Dedifferentiated amniotic fluid mesenchymal stem cell (primary cell): ENCODE data around the gene LIX1.
"Not testable (repeated sequence)": the region's sequence is repeated elsewhere in the genome, so short reads cannot be mapped to it uniquely, and the experiment has no call there.

Source experiments
- DNase-seq: peaks from one replicate; pipeline ENCODE4 v3.0.0-alpha.2; 2016; ENCODE audit errors: extremely low spot score

The LIX1 gene

DNA sequence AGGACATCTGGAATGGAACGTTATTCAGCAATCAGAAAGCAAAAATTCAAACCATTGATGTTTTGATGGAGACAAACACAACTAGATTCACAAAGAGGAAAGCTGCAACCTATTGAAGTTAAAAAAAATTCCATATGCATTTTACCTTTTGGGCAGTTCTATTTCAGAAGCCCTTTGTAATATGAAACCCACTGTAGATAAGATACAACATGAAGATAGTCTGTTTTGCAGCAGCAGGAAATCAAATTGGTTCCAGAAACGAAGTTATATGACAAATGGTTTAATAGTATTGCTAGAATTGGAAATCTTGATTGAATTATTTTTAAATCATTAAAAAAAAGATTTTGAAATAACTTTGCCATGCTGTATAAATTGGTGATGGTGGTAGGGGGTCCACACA lies 872 bp downstream of the LIX1 start:
- no peak for DNase-seq

DNA sequence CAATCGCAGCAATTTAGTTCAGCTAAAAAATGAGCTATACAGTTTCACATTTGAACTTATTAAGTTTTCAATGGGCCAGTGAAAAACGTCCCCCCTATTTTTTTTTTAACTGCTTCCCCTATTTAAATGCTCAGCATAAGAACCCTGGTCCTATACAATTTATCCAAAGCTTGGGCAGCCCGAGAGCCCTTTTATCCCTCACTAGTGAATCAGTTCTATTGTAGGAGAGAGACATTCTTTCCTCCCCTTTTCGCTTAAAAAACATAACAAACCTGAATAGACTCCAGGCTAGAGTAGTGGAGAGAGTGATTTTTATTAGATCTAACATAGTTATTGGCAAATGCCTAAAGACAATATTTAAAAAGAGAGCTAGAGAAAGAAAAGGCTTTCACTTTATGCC lies 1.4 kb downstream of the LIX1 start:
- no peak for DNase-seq

DNA sequence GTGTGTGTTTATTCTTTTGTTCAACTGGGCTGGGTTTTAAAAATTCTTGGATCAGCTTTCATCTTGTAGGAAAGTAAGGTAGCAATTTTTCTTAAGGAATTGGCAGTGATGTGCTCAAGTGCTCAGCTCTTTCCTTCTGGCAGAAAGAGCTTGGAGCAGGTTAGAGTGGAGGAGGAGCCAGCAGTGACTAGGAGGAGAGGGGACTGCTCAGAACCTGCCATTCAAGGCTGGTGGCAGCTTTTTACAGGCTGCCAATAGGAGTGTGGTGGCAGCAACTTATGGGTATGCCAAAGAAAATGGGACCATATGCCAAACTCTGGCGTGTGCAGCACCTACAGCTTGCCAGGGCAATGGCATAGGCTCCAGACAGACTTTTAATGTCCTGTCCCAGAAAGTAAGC lies 2.2 kb downstream of the LIX1 start:
- DNase-seq = not testable (repeated sequence)

DNA sequence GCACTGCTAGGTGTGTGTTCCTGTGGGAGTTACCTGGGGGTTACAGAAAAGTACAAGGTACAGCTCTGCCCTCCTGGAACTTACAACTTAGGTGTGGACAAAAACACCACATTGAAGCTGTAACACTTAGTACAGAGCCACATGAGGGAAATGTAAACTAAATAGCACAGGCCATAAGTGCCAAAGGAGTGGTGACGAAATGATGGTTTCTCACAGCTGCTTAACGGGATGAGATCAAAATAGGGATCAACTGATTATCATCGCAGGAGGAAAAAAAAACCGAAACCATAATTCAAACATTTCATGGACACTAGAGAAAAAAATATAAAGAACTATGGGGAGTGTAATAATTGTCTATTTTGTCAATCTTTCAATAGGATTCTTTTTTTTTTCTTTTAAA lies 5.9 kb downstream of the LIX1 start:
- no peak for DNase-seq

DNA sequence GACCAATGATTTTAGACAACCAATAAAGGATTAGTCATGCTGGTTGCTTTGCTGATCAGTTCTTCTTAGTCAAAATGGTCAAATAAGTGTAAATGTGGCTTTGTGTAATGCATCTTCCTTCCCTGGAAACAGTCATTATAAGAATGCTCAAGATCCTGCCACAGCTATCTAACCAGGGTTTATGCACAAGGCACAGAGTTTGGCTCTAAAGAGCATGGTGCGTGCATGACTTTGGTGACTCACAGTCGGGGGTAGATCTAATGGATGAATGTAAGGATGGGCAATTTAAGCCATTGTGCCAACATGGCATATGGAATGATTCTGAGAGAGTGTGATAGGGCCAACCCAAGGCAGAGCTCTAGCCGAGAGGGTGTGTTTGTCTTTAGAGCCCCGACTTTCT lies 6.5 kb downstream of the LIX1 start:
- DNase-seq = no peak

DNA sequence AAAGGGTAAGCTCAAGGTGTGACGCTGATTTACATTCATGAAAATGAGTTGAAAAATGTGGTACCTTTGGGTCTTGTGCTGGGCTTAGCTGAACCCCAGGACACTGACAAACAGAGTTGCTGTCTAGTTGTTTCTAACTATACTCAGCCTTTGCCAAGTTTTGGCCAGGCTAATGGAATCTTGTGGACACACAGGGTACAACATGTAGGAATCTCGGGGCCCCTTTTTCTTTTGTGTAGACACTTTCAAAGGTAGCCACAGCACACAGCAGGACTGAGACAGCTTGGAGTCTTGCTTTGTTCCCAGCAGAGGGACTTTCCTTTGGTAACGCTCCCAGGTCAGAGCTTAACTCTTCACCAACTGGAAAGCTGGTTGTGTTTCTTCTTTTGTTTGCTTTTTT lies 7.8 kb downstream of the LIX1 start:
- no peak for DNase-seq

DNA sequence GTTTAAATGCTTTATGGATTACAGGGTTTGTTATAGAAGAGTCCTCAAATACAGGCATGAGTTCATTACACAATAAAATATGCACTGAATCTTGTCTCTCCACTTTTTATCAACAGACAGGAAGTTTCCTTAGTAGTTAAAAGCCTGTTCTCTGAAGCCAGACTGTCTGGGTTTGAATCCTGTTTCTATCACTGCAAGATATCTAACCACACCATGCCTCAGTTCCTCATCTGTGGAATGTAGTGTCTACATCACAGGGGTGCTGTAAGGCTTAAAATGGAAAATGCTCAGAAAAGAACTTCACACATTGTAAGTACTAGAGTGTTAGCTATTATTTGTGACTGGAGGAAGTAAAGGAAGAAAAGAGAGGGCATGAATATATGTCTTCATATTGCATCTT lies 9.3 kb downstream of the LIX1 start:
- DNase-seq = no peak

DNA sequence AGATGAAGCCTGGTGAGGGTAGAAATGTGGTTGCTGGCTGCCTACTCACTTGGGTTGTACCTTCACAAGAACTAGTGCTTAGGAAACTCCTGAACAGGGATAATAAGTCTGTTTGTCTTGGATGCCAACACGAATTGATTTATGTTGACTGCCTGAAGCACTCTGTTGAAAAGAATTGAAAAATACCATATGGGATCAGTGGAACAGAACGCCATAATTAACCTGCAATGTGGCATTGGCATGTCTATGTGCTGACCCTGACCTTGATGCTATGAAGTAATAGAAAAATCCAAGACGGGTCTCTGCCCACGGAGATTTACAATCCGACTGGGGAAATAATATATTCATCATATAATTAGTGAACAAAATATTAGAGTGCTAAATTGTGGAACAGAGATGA lies 10.5 kb downstream of the LIX1 start:
- no peak for DNase-seq

DNA sequence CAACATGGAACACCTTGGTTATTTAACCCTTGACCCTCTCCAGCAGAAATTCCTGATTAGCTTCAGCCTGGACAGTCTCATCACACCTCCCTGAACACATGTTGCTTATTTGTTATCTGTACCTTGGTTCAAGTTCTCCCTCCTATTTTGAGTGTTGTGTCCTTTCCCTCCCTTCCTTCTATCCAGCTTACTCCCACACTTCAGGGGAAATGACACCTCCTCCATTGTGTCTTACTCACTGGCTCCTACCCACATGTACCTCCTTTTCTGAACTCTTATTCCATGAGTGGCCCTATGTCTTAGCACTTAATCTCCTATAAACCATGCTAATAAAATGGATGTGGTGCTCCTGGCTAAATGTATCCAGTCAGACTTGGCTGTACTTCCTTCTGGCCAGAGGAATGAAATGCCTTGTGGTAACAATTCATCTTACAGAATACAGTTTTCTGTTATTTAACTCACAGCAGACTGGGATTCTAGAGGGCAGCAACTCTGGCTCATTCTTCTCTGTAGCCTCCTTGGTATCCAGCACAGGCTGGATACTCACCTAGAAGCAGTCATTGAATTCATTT lies 11.2 kb downstream of the LIX1 start:
- DNase-seq = no peak

DNA sequence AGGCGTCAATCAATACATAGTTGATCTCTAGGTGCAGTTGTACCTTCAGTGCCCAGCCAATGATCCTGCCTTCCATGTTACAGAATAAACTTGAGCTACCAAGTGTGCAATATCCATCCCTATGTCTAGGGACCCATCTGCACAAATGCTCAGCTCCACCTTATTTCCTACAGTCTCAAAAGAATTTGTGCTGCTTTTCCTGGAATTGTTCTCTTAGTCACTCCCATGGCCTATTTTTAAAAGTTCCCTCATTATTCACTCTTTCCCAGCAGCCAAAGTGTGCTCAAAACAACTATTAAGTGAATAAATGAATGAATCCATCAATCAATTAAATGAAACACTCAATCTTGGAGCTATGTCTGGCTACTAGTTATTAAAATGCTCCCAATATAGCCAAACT lies 14.7 kb downstream of the LIX1 start:
- no peak for DNase-seq

DNA sequence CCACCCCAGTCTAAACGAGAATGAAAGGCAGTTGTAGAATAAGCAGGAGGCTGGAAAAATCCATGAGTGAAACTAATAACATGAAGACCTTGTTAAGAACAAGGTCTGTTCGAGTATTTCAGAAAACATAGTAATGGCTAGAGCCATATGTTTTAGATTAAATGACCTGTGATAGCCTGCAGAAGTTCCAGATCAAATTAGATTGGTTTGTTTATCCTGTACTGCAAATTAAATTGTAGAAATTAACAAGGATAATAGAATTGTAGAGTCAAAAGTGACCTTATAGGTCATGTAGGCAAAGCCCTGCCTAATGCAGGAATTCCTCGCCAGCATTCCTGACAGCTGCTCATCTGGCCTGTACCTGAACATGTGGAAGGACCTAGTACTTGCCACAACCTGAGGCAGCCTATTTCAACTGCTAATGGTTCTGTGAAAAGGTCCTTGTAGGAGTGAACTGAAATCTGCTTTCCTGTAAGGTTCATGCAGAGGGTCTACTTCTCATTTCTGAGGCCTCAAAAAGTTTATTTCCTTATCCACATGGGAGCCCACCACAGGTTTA lies 17.2 kb downstream of the LIX1 start:
- DNase-seq = no peak

DNA sequence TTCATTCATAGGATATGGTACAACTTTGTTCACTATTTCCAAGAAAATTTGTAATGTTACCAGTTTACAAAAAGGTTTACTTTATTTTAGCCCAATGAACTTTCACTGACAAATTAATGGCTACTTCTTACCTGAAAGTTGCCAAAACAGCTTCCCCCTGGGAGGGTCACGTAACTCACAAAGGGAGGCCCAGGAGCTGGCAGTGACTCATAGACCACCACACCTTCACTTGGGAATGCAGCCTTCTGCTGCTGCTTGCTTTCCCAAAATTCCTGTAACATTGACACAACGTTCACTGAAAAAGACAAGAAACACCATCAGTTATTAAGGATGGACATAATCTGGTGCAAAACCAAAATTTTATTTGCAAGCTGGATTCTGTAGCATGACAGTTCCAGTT lies 18.1 kb downstream of the LIX1 start:
- DNase-seq = no peak

DNA sequence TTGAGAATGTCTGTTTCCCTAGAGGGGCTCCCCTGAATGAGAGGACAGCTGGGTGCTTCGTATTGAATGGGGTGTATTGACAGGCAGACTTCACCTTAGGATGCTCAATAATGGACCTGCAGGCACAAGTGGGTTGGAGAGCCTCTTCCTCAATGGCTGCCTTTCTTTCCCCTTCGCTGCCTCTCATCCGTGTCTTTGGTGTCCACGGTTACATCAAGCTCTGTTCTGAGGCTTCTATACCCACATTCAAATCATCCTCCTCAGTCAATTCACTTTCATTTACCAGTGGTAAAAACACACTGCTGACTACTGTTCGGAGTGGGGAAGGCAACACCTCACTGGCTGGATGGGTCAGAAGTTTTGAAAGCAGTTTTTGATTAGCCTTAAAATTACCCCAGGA lies 20.6 kb downstream of the LIX1 start:
- no peak for DNase-seq

DNA sequence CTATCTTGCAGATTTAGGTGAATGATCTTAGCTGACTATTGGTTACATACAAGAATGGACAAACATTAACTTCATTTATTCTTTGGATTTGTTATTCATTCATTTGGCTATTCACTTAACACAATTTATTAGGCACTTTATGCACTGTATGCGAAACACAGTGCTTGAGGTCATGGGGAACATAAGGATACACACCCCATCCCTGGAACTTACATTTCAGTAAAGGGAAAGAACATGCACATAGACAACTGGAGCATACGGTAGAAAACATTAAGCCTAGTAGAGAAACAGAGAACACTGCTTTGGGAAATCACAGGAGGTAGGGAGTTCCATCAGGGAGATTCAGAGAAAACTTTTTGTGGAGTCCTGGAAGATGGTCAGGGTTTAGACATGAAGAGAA lies 22.2 kb downstream of the LIX1 start:
- no peak for DNase-seq

DNA sequence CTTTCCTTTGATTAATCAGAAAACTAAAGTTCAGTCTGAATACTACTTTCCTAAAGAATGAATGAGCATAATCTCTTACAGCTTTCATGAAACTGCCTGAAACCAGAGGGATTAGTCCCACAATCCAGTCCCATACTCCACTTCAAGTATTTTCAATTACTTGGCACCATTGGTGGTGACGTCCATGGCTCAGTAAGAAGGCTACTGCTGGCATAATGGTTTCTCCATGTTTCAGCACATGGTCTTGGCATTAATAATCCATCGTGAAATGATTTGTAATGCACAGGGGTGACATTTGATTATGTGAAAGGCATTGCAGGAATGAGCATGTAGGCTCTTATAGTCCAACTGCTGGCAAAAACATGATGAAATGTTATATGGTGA lies 23.4 kb downstream of the LIX1 start:
- DNase-seq = no peak

DNA sequence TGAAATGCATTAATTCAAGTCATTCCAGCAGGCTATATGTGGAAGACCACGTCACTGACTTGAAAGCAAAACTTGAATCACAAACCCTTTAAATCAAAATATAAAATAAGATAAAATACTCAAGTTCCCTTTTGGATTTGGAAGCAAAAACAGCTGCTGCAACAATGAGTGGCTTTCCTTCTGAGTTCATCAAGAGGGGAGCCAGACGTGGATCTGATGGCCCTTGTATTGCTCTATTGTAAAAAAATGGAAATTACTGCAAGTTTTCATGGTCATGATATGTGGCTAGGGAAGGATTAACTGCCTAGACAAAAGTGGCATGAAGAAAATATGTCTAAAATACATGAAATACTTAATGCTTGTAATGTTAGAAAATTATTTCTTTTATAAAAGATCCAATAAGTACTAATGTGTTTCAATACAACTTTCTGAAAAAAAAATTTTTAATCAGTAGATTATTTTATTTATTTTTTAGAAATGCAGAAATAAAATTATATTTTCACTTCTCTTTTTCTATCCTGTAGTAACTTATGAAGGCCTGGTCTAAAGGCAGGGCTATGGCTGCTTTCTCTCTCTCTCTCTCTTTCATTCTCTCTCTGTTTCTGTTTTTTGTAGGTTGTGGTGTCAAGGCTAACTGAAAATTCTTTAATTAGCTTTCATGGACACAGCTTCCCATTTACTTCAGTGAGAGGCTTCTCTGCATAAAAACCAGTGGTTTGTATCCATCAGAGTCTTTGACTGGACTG lies 24.0 kb downstream of the LIX1 start:
- DNase-seq = no peak

DNA sequence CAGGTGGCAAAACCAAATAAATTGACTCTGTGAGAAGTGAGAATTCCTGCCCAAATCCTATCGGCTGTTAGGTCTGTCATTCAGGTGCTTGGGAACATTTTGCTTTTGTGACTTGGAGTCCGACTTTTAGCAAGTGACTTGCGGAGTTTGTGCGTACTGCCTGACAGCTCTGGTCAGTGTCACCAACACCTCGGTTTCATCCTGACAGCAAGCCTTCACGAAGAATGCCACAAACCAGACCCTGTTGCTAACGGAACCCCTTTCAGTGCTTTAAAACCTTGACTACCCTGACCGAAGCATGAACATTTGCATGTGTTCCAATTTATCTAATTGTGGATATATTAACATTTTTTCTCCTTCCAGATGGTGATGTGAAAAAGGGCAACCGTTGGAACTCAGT lies 26.5 kb downstream of the LIX1 start:
- no peak for DNase-seq

DNA sequence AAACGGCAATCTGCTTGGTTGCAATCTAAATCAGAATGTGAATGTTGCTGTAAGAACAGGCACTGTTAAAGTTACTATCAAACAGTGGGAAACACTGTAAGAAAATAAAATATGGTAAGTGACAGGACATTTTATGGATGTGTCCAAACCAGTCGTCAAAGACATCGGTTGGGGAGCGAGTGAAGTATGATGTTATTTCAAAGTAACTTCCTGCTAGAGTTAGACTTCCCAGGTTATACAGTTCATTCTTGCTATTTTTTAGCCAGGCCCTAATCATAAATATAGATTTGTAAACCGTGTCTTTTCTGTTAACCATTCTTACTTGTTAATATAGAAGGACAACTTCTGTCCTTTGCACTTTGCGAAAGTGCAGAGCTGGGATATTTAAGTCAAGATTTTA lies 30.2 kb downstream of the LIX1 start:
- DNase-seq = no peak

DNA sequence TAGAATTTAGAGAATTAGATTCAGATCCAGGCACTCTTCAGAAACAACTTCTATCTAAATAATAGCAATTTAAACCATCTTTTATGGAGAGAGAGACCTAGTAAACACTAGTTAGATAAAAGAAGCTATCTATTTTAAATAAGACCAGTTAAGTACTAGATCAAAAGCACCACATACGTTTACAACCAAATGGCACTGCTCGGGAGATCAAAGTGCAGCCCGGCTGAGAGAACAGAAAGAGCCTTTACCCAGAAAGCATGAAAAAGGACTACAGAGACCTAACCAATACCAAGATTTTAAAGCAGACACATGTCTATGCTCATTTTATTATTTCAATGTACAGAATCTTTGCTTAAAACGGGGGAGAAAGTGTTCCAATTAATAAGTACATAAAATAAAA lies 30.8 kb downstream of the LIX1 start:
- no peak for DNase-seq

DNA sequence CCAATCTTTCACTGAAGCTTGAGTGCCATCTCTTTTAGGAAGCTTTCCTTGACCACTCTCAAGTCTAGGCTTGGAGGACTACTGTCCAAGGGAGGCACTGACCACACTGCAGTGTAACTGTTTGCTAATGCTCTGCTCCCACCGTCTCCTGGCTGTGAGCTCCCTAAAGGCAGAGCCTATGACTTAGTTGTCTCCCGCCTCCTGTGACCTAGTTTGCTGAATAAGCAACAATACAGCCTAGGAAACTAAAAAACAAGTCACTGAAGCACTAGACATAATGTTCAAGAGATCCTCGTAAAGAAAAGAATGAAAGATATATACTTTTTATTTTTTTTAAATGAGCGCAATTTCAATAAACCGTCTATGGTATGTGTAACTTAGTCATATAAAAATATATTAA lies 31.4 kb downstream of the LIX1 start:
- DNase-seq = no peak

DNA sequence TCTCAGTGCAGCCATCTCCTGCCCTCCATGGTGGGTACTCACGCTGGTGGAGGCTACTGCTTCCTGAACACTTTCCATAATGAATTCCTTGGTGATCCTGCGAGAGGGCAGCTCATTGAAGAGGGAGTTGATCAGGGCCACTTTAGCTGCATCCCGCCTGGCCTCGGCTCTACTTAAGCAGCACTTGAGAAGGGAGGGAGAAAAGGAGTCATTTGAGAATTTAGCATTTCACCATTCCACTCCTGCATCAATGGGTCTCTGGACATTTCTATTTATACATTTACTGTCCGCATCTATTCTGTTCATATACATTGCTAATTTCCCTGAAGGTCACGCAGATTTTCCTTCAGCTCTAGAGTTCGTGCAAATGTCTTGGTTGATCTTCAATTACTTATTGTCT lies 35.1 kb downstream of the LIX1 start:
- DNase-seq = no peak

DNA sequence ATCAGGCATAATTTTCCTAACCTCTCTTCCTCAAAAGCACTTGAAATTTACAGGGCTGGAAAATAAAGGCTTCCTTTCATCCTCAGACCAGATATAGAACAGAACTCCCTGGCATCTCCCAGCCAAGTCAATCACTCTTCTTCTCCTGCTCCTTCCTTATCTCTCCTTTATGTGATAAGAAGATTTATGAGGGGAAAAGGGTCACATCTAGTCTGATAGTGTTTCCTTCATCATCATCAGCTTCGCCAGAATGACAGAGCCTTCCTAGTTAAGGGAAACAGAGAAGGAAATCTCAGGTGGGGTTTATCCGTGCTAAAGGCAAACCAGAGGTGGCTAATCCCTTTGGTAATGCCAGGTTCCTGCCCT lies 36.2 kb downstream of the LIX1 start:
- DNase-seq = no peak

DNA sequence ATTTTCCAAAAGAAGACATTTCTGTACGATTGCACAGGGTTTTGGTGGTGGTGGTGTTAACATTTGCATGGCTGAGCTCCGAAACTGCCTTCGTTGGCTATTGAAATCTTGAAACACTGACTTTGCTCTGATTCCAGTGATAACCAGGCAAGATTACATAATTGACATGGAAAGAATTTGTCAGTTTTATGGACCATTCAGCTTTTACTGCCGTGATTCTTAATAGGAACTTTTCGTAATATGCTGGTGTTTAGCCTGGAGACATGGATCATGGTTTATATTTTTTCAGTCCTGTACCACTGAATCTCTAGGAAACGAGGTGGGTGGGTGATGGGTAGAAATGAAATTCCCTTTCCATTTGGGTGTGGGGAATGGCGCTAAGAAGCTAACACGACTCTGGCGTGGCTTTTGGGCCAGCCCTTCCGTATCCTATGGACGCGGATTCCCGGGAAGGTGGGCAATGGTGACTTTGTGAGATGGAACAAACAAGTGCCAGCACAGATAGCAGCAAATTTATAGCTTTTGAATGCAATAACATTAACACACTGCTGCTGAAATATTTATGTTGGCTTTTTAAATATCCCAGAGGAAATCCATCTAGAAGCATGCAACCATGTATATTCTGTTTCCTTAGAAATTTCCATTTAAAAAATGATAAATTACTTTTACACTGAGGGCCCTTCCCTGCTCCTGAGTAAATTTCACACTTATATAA lies 36.8 kb downstream of the LIX1 start:
- DNase-seq = no peak
